MV-4-11 (cell line): ENCODE measurements around the gene ADGRV1.
"Not testable (repeated sequence)": the region's sequence is repeated elsewhere in the genome, so short reads cannot be mapped to it uniquely, and the experiment has no call there.

Experiments
- DNase-seq: peaks from one replicate; lab custom pipeline; 2025; lab: John Stamatoyannopoulos, UW

The ADGRV1 gene

GRCh38 chr5:90598293-90598692 lies 39.7 kb downstream of the ADGRV1 start:
- no peak for DNase-seq

- DNase-seq: not testable (repeated sequence)
Observed at GRCh38 chr5:90600307-90600706, 41.7 kb downstream of the ADGRV1 start.

- DNase-seq: peak; percentile 19
Observed at GRCh38 chr5:90601468-90601867, 42.9 kb downstream of the ADGRV1 start.

- DNase-seq: no peak
Observed at GRCh38 chr5:90602681-90603080, 44.1 kb downstream of the ADGRV1 start.

GRCh38 chr5:90606539-90606938 lies 47.9 kb downstream of the ADGRV1 start:
- no peak for DNase-seq

- no peak for DNase-seq
Observed at GRCh38 chr5:90612919-90613318, 54.3 kb downstream of the ADGRV1 start.

- DNase-seq: no peak
Observed at GRCh38 chr5:90613459-90613858, 54.9 kb downstream of the ADGRV1 start.

- no peak for DNase-seq
Observed at GRCh38 chr5:90613918-90614504, 55.4 kb downstream of the ADGRV1 start.

- DNase-seq: no peak
Observed at GRCh38 chr5:90615355-90615754, 56.8 kb downstream of the ADGRV1 start.

GRCh38 chr5:90618071-90618470 lies 59.5 kb downstream of the ADGRV1 start:
- no peak for DNase-seq

- DNase-seq: not testable (repeated sequence)
Observed at GRCh38 chr5:90619762-90620161, 61.2 kb downstream of the ADGRV1 start.

GRCh38 chr5:90621848-90622247 lies 63.3 kb downstream of the ADGRV1 start:
- DNase-seq: no peak

- no peak for DNase-seq
Observed at GRCh38 chr5:90626493-90626892, 67.9 kb downstream of the ADGRV1 start.

GRCh38 chr5:90628492-90628891 lies 69.9 kb downstream of the ADGRV1 start:
- DNase-seq: no peak

GRCh38 chr5:90632791-90633190 lies 74.2 kb downstream of the ADGRV1 start:
- no peak for DNase-seq

GRCh38 chr5:90636948-90637347 lies 78.4 kb downstream of the ADGRV1 start:
- DNase-seq: no peak

- DNase-seq: no peak
Observed at GRCh38 chr5:90637731-90638130, 79.1 kb downstream of the ADGRV1 start.

GRCh38 chr5:90638878-90639277 lies 80.3 kb downstream of the ADGRV1 start:
- DNase-seq: no peak

GRCh38 chr5:90640484-90641059 lies 82.0 kb downstream of the ADGRV1 start:
- no peak for DNase-seq

- peak; percentile 20 for DNase-seq
Observed at GRCh38 chr5:90641528-90641927, 82.9 kb downstream of the ADGRV1 start.

- DNase-seq: no peak
Observed at GRCh38 chr5:90642706-90643229, 84.2 kb downstream of the ADGRV1 start.

- no peak for DNase-seq
Observed at GRCh38 chr5:90644132-90644531, 85.5 kb downstream of the ADGRV1 start.

- DNase-seq: peak; percentile 1
Observed at GRCh38 chr5:90645024-90645610, 86.5 kb downstream of the ADGRV1 start.

- no peak for DNase-seq
Observed at GRCh38 chr5:90650767-90651166, 92.2 kb downstream of the ADGRV1 start.
